ENCODE measurements around the gene MAGI2. TPM values are rescaled to one million over a fixed set of nuclear protein-coding genes. Genes with fewer than 3 reads are reported as not detected.
A peak's percentile ranks its signal among the peaks of the same experiment; 100 is the strongest.

MAGI2 gene
- total and polyA plus RNA-seq, 2 of the 13 experiments (the other 11 are each of a cell fraction or from before 2014, with no cell fraction given): 1.5 to 3.8 TPM

GRCh38 chr7:79407351-79407750 lies 46.1 kb downstream of the MAGI2 start (continued):
- TF ChIP-seq ATF3 (CRISPR knock-in tag; IDR thresholded peaks at IDR 0.05) (no peak), ZNF441 (CRISPR knock-in tag; IDR thresholded peaks at IDR 0.05; ENCODE audit: borderline replicate concordance) (no peak), USF2 (IDR thresholded peaks at IDR 0.05; ENCODE audit: low read depth, low read length) (no peak), USF2 (CRISPR knock-in tag; IDR thresholded peaks at IDR 0.05; ENCODE audit: borderline replicate concordance) (no peak), ATF7-NPFF (CRISPR knock-in tag; IDR thresholded peaks at IDR 0.05; ENCODE audit: low read depth) (no peak), SMAD9 (CRISPR knock-in tag; IDR thresholded peaks at IDR 0.05) (no peak), NFRKB (IDR thresholded peaks at IDR 0.05) (no peak), NFYC (CRISPR knock-in tag; IDR thresholded peaks at IDR 0.05) (no peak), SKI (IDR thresholded peaks at IDR 0.05; ENCODE audit: partially characterized antibody) (no peak), SOX5 (CRISPR knock-in tag; IDR thresholded peaks at IDR 0.05; ENCODE audit: borderline replicate concordance) (no peak), TARDBP (CRISPR knock-in tag; IDR thresholded peaks at IDR 0.05) (no peak)

GRCh38 chr7:79406371-79406770 lies 47.1 kb downstream of the MAGI2 start:
- DNase-seq (ENCODE audit: low spot score) (peak; percentile 3), ATAC-seq (no peak), FAIRE-seq (no peak)
- Histone ChIP-seq H3K4me1 (ENCODE audit: insufficient read depth, low read length) (peaks cover 35% of the 10 kb centered on the region), H3K79me2 (ENCODE audit: insufficient read depth, low read length) (no peaks in the 10 kb centered on the region), H4K20me1 (ENCODE audit: insufficient read depth, low read length) (no peaks in the 10 kb centered on the region), H3K36me3 (replicated peaks in 1 of 2; ENCODE audit: control insufficient read depth in 1 of 2, insufficient read depth in 2 of 2, low read length in 2 of 2) (no peaks in the 10 kb centered on the region), H2AFZ (ENCODE audit: low read length) (no peak overlapping the region), H3K4me2 (ENCODE audit: low read depth, low read length) (no peak overlapping the region), H3K27ac (ENCODE audit: extremely low read length, insufficient read depth, low read length) (peak overlapping the region; percentile 13), H3K27me3 (ENCODE audit: control insufficient read depth in 1 of 2, insufficient read depth in 2 of 2, low read length in 2 of 2) (no peaks in the 10 kb centered on the region), H3K4me3 (replicated peaks in 1 of 3; ENCODE audit: insufficient read depth in 1 of 3, low read depth in 2 of 3, low read length in 3 of 3) (no peak overlapping the region; a peak in 1 of 6 replicates), H3K9ac (ENCODE audit: insufficient read depth, low read depth, low read length) (no peak overlapping the region), H3K9me3 (ENCODE audit: low read length) (no peaks in the 10 kb centered on the region)
- no TSS peak for BruUV-seq (replicated peaks)
- 50% methylated on average over 2 of the region's 2 CpGs for WGBS (ENCODE audit: low lambda C conversion rate)
- in situ Hi-C loops (cut with HindIII; ENCODE audit: extremely low pct_ligation_motif_present, low pct_unique_long_range_greater_than_20kb): loop anchor here (5.0 kb wide), 1 partner anchor 46 kb away; the partner anchor contains the start of gene MAGI2
- POLR2A ChIA-PET: no interaction called here
- intact Hi-C loops (cut with micrococcal nuclease; ENCODE audit: unreplicated experiment): loop anchor here (2.0 kb wide), 1 partner anchor 44 kb away; no protein-coding TSS in a partner anchor
- CTCF ChIA-PET (ENCODE audit: low intra/inter-chr PET ratio, low total read pairs): no interaction called here
- peak; percentile 74; the same call in 1 of the 2 replicates for TF ChIP-seq ZNF205 (CRISPR knock-in tag; IDR thresholded peaks at IDR 0.05)
- TF ChIP-seq ELF3 (CRISPR knock-in tag; IDR thresholded peaks at IDR 0.05): 0 out of 2 replicates have a peak, but pooled peaks have one; percentile 48
- TF ChIP-seq GPN1 (CRISPR knock-in tag; IDR thresholded peaks at IDR 0.05; ENCODE audit: borderline replicate concordance): no peak
- no peak for TF ChIP-seq ZNF710 (CRISPR knock-in tag; IDR thresholded peaks at IDR 0.05; ENCODE audit: borderline replicate concordance)
- no peak for TF ChIP-seq ZNF552 (CRISPR knock-in tag; IDR thresholded peaks at IDR 0.05; ENCODE audit: borderline replicate concordance)
- no peak for TF ChIP-seq ZBTB43 (CRISPR knock-in tag; conservative IDR thresholded peaks at IDR 0.05)
- no peak for TF ChIP-seq ZFP82 (CRISPR knock-in tag; IDR thresholded peaks at IDR 0.05; ENCODE audit: borderline replicate concordance)
